IPS DF 6.9 (cell line): Measurements from ENCODE around the gene GPBP1L1.

Source experiments
- DNase-seq: peaks from one replicate; pipeline ENCODE4 v3.0.0-alpha.2; 2013; ENCODE audit warnings: low read depth, low spot score
- H3K27ac ChIP-seq: one replicate; pipeline ENCODE4 v1.5.1; 2013; ENCODE audit warnings: low read length, control low read depth
- H3K27me3 ChIP-seq: 2 replicates; pipeline ENCODE4 v1.6.1; 2013; ENCODE audit warnings: mild to moderate bottlenecking, low read length; ENCODE audit not compliant: control insufficient read depth, insufficient read depth
- H3K36me3 ChIP-seq: 2 replicates; pipeline ENCODE4 v1.6.1; 2013; ENCODE audit warnings: low read length; ENCODE audit not compliant: control insufficient read depth, insufficient read depth
- H3K4me1 ChIP-seq: 2 replicates; pipeline ENCODE4 v1.6.1; 2013; ENCODE audit warnings: low read length; ENCODE audit not compliant: control insufficient read depth, insufficient read depth
- H3K4me3 ChIP-seq: 2 replicates; pipeline ENCODE4 v1.5.1; 2013; ENCODE audit warnings: mild to moderate bottlenecking, low read length
- H3K9me3 ChIP-seq: 2 replicates; pipeline ENCODE4 v1.6.1; 2013; ENCODE audit warnings: low read length, inconsistent platforms; ENCODE audit not compliant: control insufficient read depth, insufficient read depth
- WGBS: extraction: QIAGEN DNeasy Blood & Tissue Kit; methylation state at CpG from one replicate; pipeline ENCODE4 v1.1.7; 2013; ENCODE audit warnings: mixed read lengths, missing lambda C conversion rate; ENCODE audit not compliant: insufficient read length, insufficient coverage; 5-methylcytosine and 5-hydroxymethylcytosine counted together

The GPBP1L1 gene

DNA sequence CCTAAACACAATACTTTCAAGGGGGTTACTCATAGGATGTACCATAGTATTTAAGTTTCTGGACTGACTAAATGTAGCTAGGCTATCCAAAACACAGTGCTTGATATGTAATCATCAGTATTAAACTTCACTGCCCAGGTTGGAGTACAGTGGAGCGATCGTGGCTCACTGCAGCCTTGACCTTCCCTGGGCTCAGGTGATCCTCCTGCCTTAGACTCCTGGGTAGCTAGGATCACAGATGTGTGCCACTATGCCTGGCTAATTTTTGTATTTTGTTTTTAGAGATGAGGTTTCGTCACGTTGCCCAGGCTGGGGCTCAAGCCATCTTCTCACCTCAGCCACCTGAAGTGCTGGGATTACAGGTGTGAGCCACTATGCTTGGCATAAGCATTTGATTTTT lies 91.9 kb downstream of the GPBP1L1 start:
- H3K27me3 ChIP-seq, result no peaks in the 10 kb centered on the region
- no peaks in the 10 kb centered on the region for H3K4me1 ChIP-seq
- H3K36me3 ChIP-seq, result peaks cover 18% of the 10 kb centered on the region
- DNase-seq, result no peak
- no peak overlapping the region for H3K4me3 ChIP-seq
- no peaks in the 10 kb centered on the region for H3K9me3 ChIP-seq
- no peak overlapping the region for H3K27ac ChIP-seq
- WGBS, result no CpG with 5 or more reads among the region's 4 CpGs

DNA sequence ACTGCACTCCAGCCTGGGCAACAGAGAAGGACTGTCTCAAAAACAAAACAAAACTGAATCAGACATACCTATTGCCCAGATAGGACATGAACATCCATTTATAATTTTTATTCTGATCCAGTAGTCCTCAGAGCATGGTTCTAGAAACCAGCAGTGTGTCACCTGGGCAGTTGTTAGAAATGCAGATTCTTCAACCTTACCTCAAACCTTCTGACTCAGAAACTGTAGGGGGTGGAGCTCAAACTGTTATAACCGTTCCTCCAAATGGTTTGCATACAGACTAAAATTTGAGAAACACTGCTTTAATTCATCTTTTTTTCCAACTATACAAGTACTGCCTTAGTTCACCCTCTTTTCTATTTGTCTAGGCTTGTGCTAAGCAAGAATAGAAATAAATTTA lies 96.5 kb downstream of the GPBP1L1 start:
- no peak for DNase-seq
- no CpG with 5 or more reads among the region's 1 CpG for WGBS
- H3K9me3 ChIP-seq, result no peaks in the 10 kb centered on the region
- peaks cover 11% of the 10 kb centered on the region for H3K36me3 ChIP-seq
- H3K4me3 ChIP-seq, result no peak overlapping the region
- H3K27ac ChIP-seq, result no peak overlapping the region
- peaks cover 4% of the 10 kb centered on the region; the same call in 1 of the 2 replicates for H3K4me1 ChIP-seq
- H3K27me3 ChIP-seq, result no peaks in the 10 kb centered on the region

DNA sequence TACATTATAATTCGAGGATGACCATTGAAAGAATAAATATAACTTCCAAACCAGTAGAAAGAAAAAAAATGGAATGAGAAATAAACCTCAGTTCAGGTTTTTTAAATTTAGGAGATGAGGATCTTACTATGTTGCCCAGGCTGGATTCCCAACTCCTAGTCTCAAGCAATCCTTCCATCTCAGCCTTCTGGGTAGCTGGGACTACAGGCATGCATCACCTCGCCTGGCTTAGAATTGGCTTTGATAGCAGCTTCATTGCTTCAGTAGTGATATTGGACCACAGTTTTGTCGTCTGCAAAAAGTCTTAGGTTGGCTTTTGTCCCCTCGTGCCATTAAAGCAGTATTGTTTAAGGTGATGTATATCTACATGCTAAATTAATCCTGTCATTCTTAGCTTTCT lies 99.6 kb downstream of the GPBP1L1 start:
- no peaks in the 10 kb centered on the region for H3K9me3 ChIP-seq
- peaks cover 4% of the 10 kb centered on the region; the same call in 1 of the 2 replicates for H3K4me1 ChIP-seq
- no peak overlapping the region for H3K4me3 ChIP-seq
- peaks cover 4% of the 10 kb centered on the region; the same call in 1 of the 2 replicates for H3K36me3 ChIP-seq
- no peak overlapping the region for H3K27ac ChIP-seq
- no CpG with 5 or more reads among the region's 4 CpGs for WGBS
- no peak for DNase-seq
- H3K27me3 ChIP-seq, result no peaks in the 10 kb centered on the region

DNA sequence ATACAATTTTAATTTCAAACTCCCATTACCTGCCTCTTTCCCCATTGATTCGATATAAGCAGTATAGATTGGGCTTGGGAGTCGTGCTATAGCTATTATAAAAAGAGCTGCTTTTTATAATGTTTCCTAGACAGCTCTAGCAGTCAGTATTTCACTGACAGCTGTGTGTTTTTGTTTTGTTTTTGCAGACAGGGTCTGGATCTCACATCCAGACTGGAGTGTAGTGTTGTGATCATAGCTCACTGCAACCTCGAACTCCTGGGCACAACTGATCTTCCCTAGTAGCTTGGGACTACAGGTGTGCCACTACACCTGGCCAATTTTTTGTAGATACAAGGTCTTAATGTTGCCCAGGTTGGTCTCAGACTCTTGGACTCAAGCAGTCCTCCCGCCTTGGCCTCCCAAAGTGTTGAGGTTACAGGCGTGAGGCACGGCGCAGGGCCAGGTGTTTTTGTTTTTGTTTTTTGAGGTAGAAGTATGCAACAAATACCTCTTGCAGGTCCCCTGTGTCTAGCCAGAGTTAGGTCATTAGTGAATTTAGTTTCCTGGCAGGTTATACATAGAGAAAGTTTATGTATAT lies 100.7 kb downstream of the GPBP1L1 start:
- no peak for DNase-seq
- Histone ChIP-seq H3K9me3 (no peaks in the 10 kb centered on the region), H3K4me3 (peak overlapping the region; percentile 78; the same call in 1 of the 2 replicates), H3K27ac (no peak overlapping the region), H3K27me3 (no peaks in the 10 kb centered on the region), H3K4me1 (peaks cover 4% of the 10 kb centered on the region; the same call in 1 of the 2 replicates), H3K36me3 (no peaks in the 10 kb centered on the region)
- WGBS, result no CpG with 5 or more reads among the region's 7 CpGs

DNA sequence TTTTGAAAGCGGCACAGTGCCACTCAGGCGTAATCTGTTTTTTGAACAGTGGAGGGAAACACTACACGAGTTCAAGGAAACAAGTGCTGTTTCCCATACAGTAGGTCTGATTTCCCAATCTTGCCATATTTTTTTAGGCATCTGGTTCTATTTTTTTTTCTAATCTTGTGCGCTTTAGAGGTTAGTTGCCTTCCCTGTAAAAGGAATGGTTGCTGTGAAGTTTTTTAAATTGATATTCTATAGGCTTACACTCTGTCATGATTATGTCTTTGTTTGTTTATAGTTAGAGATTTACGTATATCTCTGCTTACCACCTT lies 101.3 kb downstream of the GPBP1L1 start:
- Histone ChIP-seq H3K4me3 (peak overlapping the region; percentile 78; the same call in 1 of the 2 replicates), H3K27ac (no peak overlapping the region), H3K9me3 (no peaks in the 10 kb centered on the region), H3K36me3 (no peaks in the 10 kb centered on the region), H3K4me1 (peaks cover 4% of the 10 kb centered on the region; the same call in 1 of the 2 replicates), H3K27me3 (no peaks in the 10 kb centered on the region)
- no peak for DNase-seq
- no CpG with 5 or more reads among the region's 5 CpGs for WGBS

DNA sequence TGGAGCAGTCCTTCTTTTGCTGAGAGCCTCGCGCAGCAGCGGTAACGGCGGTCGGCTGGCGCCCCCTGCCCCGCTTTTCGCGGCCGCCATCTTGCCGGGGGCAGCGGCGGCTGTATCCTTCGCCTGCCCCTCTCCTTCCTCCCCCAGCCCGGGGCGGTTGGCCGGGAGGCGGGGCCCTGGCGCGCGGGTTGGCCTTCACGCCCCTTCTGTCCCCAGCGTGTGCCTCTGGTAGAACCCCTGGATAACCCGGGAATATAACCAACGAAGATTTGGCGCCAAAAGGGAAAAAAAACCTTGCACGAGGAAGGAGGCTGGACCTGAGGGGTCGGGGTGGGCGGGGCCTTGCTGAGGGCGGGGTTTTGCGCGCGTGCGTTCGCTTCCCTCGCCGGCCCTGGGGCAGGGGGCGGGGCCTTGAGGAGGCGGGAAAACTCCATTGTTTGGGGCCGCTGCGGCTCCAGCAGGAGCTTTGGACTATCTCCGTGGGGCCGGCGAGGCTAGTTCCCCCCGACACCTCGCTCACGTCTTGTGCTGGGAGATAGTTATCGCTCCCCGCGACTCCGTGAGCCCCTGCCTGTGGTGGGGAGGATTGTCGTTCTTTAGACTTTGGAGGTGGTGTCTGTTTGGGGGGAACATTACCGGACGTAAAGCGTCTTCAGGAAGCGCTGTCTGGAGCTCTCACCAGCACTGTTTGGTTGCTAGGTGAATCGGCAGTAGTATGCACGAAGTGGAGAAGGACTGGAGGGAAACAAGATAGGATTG lies 101.8 kb downstream of the GPBP1L1 start:
- peak overlapping the region; percentile 78 for H3K4me3 ChIP-seq
- DNase-seq, result no peak
- no peaks in the 10 kb centered on the region for H3K36me3 ChIP-seq
- H3K4me1 ChIP-seq, result peaks cover 4% of the 10 kb centered on the region; the same call in 1 of the 2 replicates
- no CpG with 5 or more reads among the region's 59 CpGs for WGBS
- H3K27ac ChIP-seq, result no peak overlapping the region
- H3K9me3 ChIP-seq, result no peaks in the 10 kb centered on the region
- H3K27me3 ChIP-seq, result no peaks in the 10 kb centered on the region

DNA sequence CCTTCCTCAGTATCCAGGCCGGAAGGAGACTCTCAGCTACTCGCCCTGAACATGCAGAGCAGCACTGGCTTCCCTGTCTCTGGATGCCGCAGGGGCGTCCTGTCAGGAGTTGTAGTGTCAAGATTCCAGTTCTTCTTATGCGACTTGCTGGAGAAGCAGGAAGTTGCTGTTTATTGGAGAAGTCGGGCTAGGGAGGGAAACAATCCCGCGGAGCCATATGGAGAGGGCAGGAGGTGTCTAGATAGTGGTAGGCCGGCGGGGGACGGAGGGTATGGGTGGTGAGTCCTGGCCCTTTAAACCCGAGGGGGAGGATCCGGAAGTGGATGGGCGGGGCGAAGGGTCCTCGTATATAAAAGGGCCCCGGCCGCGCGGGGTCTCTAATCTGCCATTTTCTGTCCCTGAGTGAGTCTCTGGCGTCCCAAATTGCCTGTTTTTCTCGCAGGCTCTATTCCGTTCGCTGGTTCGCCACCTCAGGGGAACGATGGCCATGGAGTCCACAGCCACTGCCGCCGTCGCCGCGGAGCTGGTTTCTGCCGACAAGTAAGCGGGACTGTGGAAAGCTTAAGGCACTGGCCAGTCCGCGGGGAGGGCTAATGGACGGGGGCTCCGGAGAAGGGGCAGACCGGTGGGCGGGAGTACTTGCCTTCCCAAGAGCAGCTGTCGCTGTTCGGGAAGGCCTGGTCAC lies 102.5 kb downstream of the GPBP1L1 start, which contains the start of gene NASP:
NASP (plus strand) TSS at position 376 of the 685 bp plus-strand sequence; CDS start at position 482, 106 bp downstream.
- no peaks in the 10 kb centered on the region for H3K36me3 ChIP-seq
- H3K4me3 ChIP-seq, result peak within 1 kb of the TSS; percentile 78
- DNase-seq, result no peak
- peaks cover 4% of the 10 kb centered on the region; the same call in 1 of the 2 replicates for H3K4me1 ChIP-seq
- no peak within 1 kb of the TSS for H3K27ac ChIP-seq
- WGBS, result no CpG with 5 or more reads among the region's 41 CpGs
- no peaks in the 10 kb centered on the region for H3K9me3 ChIP-seq
- no peaks in the 10 kb centered on the region for H3K27me3 ChIP-seq

DNA sequence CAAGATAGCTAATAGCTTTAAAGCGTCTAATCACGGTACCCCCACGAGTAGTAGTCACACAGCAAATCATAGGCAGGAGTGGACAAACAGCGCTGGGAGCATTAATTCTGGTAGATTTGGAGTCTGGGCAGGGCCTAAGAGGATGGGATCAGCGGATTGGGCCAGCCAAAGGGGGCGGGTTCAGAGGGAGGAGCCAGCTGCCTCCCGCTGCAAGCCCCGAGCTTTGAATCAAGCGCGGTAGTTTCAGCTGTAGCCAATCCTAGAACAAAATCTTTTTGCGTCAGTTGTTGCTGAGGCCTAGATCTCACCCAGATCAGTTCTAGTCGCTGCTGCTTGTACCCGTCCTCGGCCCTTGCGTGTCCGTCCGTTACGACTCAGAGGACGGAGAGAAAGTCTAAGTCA lies 103.1 kb downstream of the GPBP1L1 start:
- no peaks in the 10 kb centered on the region for H3K9me3 ChIP-seq
- no peaks in the 10 kb centered on the region for H3K36me3 ChIP-seq
- peak overlapping the region; percentile 78 for H3K4me3 ChIP-seq
- peaks cover 4% of the 10 kb centered on the region; the same call in 1 of the 2 replicates for H3K4me1 ChIP-seq
- no peaks in the 10 kb centered on the region for H3K27me3 ChIP-seq
- H3K27ac ChIP-seq, result no peak overlapping the region
- peak; percentile 94 for DNase-seq
- WGBS, result no CpG with 5 or more reads among the region's 19 CpGs
